ENCODE data around the gene TRAPPC2L.

- TF ChIP-seq L3MBTL2 (conservative IDR thresholded peaks at IDR 0.05) (no peak), SP1 (IDR thresholded peaks at IDR 0.05) (no peak), BHLHE40 (IDR thresholded peaks at IDR 0.05; ENCODE audit: borderline replicate concordance) (no peak), ELF4 (IDR thresholded peaks at IDR 0.05) (no peak), FOXM1 (IDR thresholded peaks at IDR 0.05; ENCODE audit: borderline replicate concordance) (no peak), CTBP1 (IDR thresholded peaks at IDR 0.05; ENCODE audit: borderline replicate concordance) (no peak), NFRKB (IDR thresholded peaks at IDR 0.05) (no peak), TARDBP (IDR thresholded peaks at IDR 0.05) (no peak), FOXK2 (IDR thresholded peaks at IDR 0.05) (no peak), HDGF (IDR thresholded peaks at IDR 0.05; ENCODE audit: borderline replicate concordance) (no peak), LEF1 (IDR thresholded peaks at IDR 0.05; ENCODE audit: borderline replicate concordance) (no peak), FOXA1 (IDR thresholded peaks at IDR 0.05) (no peak), ARNT (IDR thresholded peaks at IDR 0.05) (no peak)
Measured at GRCh38 chr16:88828711-88829110, 28.2 kb upstream of the TRAPPC2L start.

All from HEK293T (cell line).